Measurements from ENCODE around the gene KCNIP1.

KCNIP1 gene

GRCh38 chr5:170697031-170697430, 193.2 kb downstream of the KCNIP1 start:
- H3K4me3 ChIP-seq (replicated peaks in 1 of 2; ENCODE audit: low read depth in 2 of 2, low read length in 2 of 2) = no peak overlapping the region
- DNase-seq (ENCODE audit: low read depth in 2 of 2) = no peak
- no peak for TF ChIP-seq CTCF (IDR thresholded peaks at IDR 0.05; ENCODE audit: low read depth, low read length)

GRCh38 chr5:170700503-170700902, 196.7 kb downstream of the KCNIP1 start:
- H3K4me3 ChIP-seq (replicated peaks in 1 of 2; ENCODE audit: low read depth in 2 of 2, low read length in 2 of 2) = no peak overlapping the region

GRCh38 chr5:170701334-170701733, 197.5 kb downstream of the KCNIP1 start:
- no peak for TF ChIP-seq CTCF (IDR thresholded peaks at IDR 0.05; ENCODE audit: low read depth, low read length)
- no peak for DNase-seq (ENCODE audit: low read depth in 2 of 2)
- H3K4me3 ChIP-seq (replicated peaks in 1 of 2; ENCODE audit: low read depth in 2 of 2, low read length in 2 of 2) = no peak overlapping the region

More at GRCh38 chr5:170700503-170700902, 196.7 kb downstream of the KCNIP1 start:
- no peak for DNase-seq (ENCODE audit: low read depth in 2 of 2)
- no peak for TF ChIP-seq CTCF (IDR thresholded peaks at IDR 0.05; ENCODE audit: low read depth, low read length)

- TF ChIP-seq CTCF (IDR thresholded peaks at IDR 0.05; ENCODE audit: low read depth, low read length) = no peak
- no peak for DNase-seq (ENCODE audit: low read depth in 2 of 2)
- no peak overlapping the region for H3K4me3 ChIP-seq (replicated peaks in 1 of 2; ENCODE audit: low read depth in 2 of 2, low read length in 2 of 2)
Measured at GRCh38 chr5:170704417-170705192, 200.8 kb downstream of the KCNIP1 start.

GRCh38 chr5:170709640-170710039, 205.8 kb downstream of the KCNIP1 start:
- TF ChIP-seq CTCF (IDR thresholded peaks at IDR 0.05; ENCODE audit: low read depth, low read length) = no peak
- DNase-seq (ENCODE audit: low read depth in 2 of 2) = no peak
- H3K4me3 ChIP-seq (replicated peaks in 1 of 2; ENCODE audit: low read depth in 2 of 2, low read length in 2 of 2) = no peak overlapping the region

GRCh38 chr5:170711300-170711699, 207.5 kb downstream of the KCNIP1 start:
- TF ChIP-seq CTCF (IDR thresholded peaks at IDR 0.05; ENCODE audit: low read depth, low read length) = no peak
- DNase-seq (ENCODE audit: low read depth in 2 of 2) = no peak
- H3K4me3 ChIP-seq (replicated peaks in 1 of 2; ENCODE audit: low read depth in 2 of 2, low read length in 2 of 2) = no peak overlapping the region

- no peak for DNase-seq (ENCODE audit: low read depth in 2 of 2)
- H3K4me3 ChIP-seq (replicated peaks in 1 of 2; ENCODE audit: low read depth in 2 of 2, low read length in 2 of 2) = no peak overlapping the region
- TF ChIP-seq CTCF (IDR thresholded peaks at IDR 0.05; ENCODE audit: low read depth, low read length) = no peak
Measured at GRCh38 chr5:170715141-170715540, 211.3 kb downstream of the KCNIP1 start.
